ENCODE data around the gene MICAL3.
"Not testable (repeated sequence)": the region's sequence is repeated elsewhere in the genome, so short reads cannot be mapped to it uniquely, and the experiment has no call there.

Gene MICAL3
- 6.5 to 41.0 (median 12.0) reads per million in 18 experiments for total RNA-seq

GRCh38 chr22:18024276-18024939 is at the start of gene MICAL3:
Gene MICAL3, minus strand, starts transcription at chr22:18024561. Its CDS starts 117,749 bp downstream, at chr22:17906812.
- DNase-seq = peak; percentile 32 to 67

DNA sequence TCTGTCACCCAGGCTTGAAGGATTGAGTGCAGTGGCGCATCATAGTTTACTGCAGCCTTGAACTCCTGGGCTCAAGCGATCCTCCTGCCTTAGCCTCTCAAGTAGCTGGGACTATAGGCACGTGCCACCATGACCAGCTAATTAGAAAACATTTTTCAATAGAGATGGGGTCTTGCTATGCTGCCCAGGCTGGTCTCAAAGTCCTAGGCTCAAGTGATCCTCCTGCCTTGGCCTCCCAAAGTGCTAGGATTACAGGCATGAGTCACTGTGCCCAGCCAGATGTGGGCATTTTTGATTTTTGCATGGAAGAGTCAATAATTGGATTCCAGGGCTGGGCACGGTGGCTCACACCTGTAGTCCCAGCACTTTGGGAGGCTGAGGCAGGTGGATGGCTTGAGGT is 49.6 kb upstream of the MICAL3 start:
- not testable (repeated sequence) for DNase-seq

DNA sequence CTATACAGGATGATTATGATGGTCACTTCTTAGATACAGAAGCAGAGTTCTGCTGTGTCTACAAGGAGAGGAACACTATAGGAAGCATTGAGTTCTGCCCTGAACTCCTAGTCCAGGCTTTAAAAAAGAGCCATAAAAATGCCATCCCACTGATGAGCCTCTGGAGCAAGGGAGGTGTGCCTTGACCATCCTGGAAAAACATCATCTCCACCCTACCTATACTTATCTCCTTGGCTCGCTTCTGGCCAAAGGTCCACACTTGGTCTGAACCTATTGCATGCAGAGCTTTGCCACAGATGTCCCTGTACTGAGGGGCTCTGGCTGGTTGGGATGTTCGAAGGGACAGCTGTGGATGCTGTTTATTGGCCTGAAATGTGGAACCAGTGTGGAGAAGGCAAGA is 49.1 kb upstream of the MICAL3 start:
- DNase-seq = no peak

GRCh38 chr22:18071968-18072310 is 47.6 kb upstream of the MICAL3 start:
- DNase-seq = no peak

DNA sequence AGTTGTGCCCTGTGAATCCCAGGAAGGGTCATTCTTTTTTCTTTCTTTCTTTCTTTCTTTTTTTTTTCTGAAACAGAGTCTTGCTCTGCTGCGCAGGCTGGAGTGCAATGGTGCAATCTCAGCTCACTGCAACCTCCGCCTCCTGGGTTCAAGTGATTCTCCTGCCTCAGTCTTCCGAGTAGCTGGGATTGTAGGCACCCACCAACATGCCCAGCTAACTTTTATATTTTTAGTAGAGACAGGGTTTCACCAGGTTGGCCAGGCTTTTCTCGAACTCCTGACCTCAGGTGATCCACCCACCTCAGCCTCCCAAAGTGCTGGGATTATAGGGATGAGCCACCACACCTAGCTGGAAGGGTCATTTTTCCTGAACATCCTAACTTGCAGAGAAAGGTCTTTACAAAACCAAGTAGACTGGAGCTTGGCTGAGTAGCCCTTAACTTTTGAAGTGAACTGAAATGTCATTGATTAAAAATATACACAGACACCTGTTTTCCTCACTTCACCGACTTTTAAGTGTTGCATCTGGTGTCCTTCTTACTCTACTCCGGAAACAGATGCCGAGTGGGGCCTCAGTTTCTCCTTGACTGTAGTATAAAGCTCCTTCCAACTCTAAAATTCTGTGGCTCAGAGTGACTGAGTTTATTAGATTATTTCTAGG is 47.1 kb upstream of the MICAL3 start:
- DNase-seq = not testable (repeated sequence)

- DNase-seq = no peak
Measured at GRCh38 chr22:18070556-18071306, 46.4 kb upstream of the MICAL3 start.

GRCh38 chr22:18070041-18070440 is 45.7 kb upstream of the MICAL3 start:
- no peak for DNase-seq

GRCh38 chr22:18069041-18069440 is 44.7 kb upstream of the MICAL3 start:
- DNase-seq = no peak

- DNase-seq = no peak
Measured at GRCh38 chr22:18068381-18068988, 44.1 kb upstream of the MICAL3 start.

- DNase-seq = no peak
Measured at GRCh38 chr22:18067548-18068341, 43.4 kb upstream of the MICAL3 start.

DNA sequence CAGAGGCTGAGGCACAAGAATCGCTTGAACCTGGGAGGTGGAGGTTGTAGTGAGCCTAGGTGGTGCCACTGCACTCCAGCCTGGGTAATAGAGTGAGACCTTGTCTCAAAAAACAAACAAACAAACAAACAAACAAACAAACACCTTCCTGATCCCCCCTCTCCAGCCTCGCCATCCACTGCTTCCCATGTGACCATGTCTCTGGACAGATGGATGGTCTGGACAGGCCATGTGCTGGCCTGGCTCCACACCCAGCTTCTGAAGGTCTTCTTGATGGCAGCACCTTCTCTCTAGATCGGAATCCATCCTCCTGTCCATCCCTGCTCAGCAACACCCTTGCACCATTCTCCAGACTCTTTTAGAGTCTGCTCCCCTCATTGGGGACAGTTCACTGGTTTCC is 42.8 kb upstream of the MICAL3 start:
- no peak for DNase-seq

GRCh38 chr22:18066181-18066859 is 42.0 kb upstream of the MICAL3 start:
- DNase-seq = no peak

- DNase-seq = no peak
Measured at GRCh38 chr22:18065256-18065655, 40.9 kb upstream of the MICAL3 start.

DNA sequence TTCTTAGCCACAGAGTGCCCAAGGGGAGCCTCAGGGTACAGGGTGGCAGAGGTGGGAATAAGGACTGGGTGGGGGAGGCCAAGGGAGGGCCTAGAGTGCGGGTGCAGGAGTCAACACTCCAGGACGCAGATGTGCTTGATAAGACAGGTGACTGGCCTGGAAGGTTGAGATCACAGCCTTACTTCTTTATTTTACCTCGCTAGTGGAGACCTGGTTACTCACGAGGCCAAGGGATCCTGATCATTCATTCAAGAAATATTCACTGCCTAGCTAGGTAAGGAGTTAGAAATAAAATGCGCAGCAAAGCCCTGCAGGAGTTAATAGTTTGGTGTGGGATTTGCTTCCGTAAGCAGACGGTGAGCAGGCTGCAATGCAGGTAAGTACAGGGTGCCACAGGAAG is 40.3 kb upstream of the MICAL3 start:
- no peak for DNase-seq

DNA sequence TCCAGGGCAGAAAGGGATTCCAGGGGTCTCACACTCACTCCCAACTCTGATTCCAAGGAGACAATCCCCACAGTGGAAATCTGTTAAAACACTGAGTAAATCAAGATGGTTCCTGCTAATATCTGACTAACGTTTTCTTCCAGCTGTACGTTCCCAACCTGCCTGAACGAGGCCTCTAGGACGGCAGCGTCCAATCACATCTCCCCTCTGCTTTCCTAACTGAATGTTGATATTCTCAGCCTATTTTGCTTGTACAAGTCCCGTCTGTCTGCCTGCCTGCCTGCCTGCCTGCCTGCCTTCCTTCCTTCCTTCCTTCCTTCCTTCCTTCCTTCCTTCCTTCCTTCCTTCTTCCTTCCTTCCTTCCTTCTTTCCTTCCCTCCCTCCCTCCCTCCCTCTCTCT is 39.4 kb upstream of the MICAL3 start:
- DNase-seq = not testable (repeated sequence)

GRCh38 chr22:18063306-18063705 is 38.9 kb upstream of the MICAL3 start:
- DNase-seq = no peak

DNA sequence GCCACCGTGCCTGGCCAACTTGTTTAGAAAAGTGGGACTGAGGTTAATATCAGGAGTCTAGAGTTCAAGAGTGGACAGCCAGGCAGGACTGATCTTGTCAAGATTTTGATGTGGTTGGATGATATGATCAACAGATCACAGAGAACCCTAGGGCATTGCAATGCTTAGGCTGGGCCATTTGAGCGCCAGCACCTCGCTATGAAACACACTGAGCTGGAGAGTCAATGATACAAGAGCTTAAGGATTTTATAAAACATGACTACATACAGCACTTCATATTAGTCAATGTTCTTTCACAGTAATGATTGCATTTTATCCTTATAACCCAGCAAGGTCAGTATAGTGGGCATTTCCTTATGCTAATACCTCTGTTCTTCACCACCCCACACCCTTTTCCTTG is 38.1 kb upstream of the MICAL3 start:
- DNase-seq = no peak

DNA sequence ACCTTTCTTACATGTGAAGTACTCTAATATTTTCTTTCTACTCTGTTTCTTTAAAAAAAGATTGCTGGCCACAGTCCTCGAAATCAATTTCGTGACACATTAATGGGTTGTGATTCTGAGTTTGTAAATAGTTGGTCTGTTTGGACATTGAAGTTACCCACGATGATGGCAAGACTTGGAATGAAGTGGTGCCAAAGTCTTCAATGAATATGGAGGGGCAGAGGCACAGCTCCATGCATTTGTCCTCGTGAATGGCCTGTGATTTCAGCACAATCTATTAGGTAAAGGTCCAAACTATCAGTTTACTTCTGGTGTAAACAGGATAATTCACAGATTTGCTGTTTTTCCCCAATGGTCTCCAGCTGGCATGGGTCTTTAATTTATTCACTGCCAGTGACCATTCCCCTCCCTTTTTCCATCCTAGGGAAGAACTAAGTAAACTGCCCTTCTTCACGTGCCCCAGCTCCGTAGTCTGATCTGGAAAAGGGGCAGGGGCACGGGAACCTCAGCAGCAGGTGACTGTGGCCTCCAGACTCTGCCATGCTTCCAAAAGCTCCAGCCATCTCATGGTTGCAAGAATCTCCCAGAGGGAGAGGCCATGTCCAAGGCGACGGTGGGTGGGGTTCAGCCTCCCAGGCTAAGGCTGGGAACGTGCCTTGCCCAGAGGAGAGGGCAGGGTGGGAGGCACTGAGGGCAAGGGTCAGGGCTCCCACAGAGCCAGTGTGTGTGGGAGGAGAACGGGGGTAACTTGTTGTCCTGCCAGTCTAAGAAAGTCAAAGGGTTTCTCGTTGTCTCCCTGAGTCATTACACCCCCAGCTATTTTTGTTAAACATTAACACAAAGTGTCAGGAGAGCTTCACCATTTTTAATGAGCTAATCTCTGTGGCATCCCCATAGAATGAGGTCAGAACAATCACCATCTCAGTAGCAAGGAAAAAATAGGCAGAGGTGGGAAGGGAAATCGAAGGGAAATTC is 36.6 kb upstream of the MICAL3 start:
- DNase-seq = peak; percentile 13 to 35

DNA sequence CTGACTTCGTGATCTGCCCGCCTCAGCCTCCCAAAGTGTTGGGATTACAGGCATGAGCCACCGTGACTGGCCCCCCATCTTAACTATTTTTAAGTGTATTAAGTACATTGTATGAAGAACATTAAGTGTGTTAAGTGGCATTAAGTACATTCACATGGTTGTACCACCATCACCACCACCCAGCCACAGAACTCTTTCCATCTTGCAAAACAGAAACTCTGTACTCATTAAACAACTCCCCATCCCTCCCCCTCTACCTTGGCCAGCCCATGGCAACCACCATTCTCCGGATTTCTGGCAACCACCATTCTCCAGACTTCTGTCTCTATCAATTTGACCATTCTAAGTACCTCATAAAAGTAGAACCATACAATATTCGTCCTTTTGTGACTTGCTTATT is 35.6 kb upstream of the MICAL3 start:
- DNase-seq = no peak

GRCh38 chr22:18059473-18059872 is 35.1 kb upstream of the MICAL3 start:
- no peak for DNase-seq

GRCh38 chr22:18059094-18059417 is 34.7 kb upstream of the MICAL3 start:
- no peak for DNase-seq
